ENCODE results near the gene NOXRED1.

DNA sequence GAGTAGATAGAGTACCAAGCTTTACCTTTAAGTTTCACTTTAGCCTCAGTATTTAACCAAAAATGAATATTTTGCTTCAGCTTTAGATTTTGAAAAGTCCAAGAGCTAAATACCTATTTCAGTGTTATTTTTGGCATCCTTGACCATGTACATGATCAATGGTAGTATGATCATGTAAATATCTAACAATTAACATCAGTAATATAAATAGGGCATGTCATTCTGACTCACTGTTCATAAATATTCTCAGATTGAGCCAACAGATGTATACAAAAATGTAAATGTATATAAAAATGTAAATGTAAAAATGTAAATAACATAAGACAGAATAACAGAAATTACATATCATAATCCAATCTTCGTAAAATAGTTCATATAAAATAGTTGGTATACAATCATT lies 15.3 kb upstream of the NOXRED1 start:
- TF ChIP-seq, protein P1, sequence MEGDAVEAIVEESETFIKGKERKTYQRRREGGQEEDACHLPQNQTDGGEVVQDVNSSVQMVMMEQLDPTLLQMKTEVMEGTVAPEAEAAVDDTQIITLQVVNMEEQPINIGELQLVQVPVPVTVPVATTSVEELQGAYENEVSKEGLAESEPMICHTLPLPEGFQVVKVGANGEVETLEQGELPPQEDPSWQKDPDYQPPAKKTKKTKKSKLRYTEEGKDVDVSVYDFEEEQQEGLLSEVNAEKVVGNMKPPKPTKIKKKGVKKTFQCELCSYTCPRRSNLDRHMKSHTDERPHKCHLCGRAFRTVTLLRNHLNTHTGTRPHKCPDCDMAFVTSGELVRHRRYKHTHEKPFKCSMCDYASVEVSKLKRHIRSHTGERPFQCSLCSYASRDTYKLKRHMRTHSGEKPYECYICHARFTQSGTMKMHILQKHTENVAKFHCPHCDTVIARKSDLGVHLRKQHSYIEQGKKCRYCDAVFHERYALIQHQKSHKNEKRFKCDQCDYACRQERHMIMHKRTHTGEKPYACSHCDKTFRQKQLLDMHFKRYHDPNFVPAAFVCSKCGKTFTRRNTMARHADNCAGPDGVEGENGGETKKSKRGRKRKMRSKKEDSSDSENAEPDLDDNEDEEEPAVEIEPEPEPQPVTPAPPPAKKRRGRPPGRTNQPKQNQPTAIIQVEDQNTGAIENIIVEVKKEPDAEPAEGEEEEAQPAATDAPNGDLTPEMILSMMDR (conservative IDR thresholded peaks at IDR 0.05; ENCODE audit: low read depth in 2 of 2), result no peak
- TF ChIP-seq, protein P2, sequence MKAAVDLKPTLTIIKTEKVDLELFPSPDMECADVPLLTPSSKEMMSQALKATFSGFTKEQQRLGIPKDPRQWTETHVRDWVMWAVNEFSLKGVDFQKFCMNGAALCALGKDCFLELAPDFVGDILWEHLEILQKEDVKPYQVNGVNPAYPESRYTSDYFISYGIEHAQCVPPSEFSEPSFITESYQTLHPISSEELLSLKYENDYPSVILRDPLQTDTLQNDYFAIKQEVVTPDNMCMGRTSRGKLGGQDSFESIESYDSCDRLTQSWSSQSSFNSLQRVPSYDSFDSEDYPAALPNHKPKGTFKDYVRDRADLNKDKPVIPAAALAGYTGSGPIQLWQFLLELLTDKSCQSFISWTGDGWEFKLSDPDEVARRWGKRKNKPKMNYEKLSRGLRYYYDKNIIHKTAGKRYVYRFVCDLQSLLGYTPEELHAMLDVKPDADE (IDR thresholded peaks at IDR 0.05), result no peak
- TF ChIP-seq POLR2AphosphoS5 (IDR thresholded peaks at IDR 0.05; ENCODE audit: low read depth) (no peak), CREB1 (CRISPR knock-in tag; IDR thresholded peaks at IDR 0.05; ENCODE audit: low read depth) (no peak), STAT1 (IDR thresholded peaks at IDR 0.05; ENCODE audit: unreplicated experiment) (no peak), EZH2phosphoT487 (IDR thresholded peaks at IDR 0.05; ENCODE audit: unreplicated experiment) (no peak), EZH2 (IDR thresholded peaks at IDR 0.05; ENCODE audit: low read depth, unreplicated experiment) (no peak), REST (IDR thresholded peaks at IDR 0.05; ENCODE audit: unreplicated experiment) (no peak), ZNF114 (CRISPR knock-in tag; IDR thresholded peaks at IDR 0.05) (no peak), NANOG (IDR thresholded peaks at IDR 0.05; ENCODE audit: borderline replicate concordance) (no peak), ZNF462 (CRISPR knock-in tag; IDR thresholded peaks at IDR 0.05) (no peak)
